Hematopoietic multipotent progenitor cell treated with erythropoietin and hydrocortisone succinate and interleukin-3 and kit ligand, for 15 days (in vitro differentiated cells): ENCODE results near the gene LYPD6B.

ENCODE experiments used
- DNase-seq: peaks from one replicate; pipeline ENCODE4 v3.0.0-alpha.2; 2015; ENCODE audit warnings: low spot score

Gene LYPD6B

DNA sequence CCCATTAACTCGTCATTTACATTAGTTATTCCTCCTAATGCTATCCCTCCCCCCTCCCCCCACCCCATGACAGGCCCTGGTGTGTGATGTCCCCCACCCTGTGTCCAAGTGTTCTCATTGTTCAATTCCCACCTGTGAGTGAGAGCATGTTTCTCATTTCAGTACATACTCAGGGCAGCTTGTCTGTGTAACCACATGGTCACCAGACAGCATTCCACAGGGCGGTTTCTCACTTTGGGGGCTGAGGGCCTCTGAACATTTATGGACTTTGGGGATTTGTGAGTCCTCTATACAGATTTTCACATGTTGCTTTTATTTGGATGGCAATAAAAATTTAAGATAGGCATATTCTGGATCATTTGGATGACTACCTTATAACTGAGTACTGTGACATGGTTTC lies 84.0 kb downstream of the LYPD6B start:
- no peak for DNase-seq

DNA sequence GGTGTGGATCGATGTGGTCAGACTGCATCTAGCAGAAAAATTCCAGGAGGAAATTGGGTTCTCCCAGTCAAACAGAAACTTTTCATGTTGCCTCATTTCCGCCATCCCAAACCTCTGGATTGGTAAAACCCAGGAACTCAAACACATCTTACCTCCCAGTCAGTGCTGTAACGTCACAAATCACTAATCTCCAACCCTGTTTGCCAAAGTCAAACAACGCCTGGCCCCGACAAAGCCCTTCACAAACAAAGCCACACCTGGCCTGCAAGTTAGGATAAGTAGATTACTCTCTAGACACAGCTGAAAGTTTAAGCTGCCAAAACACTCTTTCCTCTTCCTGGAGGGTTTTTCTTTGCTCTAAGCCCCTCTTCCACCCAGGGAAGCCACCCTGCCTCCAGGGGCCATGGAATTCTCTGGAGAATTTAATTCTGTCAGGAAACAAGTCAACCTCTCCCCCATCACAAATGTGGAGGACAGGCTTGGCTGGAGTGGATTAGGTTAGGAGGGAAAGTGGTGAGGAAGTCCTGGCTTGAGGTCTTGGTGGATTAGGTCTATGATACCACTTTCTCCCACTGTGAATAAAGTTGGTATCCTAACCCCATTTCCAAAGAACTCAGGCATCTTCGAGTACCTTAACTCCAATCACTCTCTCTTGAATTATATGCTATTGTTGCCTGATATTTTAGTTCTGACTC lies 86.7 kb downstream of the LYPD6B start:
- no peak for DNase-seq

DNA sequence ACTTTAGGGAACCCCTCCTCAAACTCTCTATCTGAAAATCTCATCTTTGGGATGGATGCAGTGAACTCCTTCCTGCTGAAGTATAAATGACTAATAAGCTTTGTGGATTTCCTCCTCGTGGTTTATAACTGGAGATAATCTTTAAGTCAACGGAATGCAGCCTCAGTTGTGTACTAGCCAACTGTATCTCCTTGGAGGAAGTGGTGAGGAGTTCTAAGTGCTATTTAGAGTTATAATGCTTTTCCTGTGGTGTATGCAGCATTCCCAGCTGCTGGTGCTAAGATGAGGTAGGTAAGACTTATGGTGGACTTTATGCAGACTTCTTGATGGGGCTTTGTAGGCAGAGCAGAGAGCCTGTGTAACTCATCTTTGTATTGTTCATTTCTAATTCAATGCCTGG lies 90.9 kb downstream of the LYPD6B start:
- DNase-seq = no peak

DNA sequence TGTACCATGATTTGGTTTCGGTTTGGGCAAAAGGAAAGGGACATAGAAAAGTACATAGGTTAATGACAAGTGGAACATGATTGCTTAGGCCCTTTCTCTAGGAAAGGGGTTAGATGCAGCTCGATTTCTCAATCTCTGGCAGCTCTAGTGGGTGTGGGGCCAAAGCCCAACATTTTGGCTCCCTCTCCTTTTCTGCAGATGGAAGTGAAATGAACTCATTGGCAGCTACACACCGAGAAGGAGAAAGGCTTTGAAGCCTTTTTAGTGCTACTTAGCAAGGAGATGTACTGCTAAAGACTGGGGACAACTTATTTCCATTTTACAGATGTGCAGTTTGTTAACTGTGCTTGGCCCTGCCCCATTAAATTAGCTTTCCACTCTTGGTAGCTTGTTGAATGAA lies 93.8 kb downstream of the LYPD6B start:
- DNase-seq = no peak

DNA sequence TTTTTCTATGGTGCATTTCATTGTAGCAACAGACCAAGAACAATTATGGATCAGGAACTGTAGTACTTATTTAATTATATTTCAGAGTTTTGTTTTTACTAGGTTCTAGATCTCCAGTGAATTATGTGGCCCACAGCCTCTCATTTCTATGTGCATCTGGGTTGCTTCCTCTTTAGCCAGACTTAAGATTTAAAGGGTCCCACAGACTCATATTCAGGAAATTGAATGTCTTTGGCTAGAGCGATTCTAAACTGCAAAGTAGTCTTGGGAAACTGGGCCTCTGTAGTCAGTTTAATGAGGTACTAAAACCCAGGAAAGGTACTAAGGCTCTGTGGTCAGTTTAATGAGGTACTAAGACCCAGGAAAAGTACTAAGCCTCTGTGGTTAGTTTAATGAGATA lies 94.4 kb downstream of the LYPD6B start:
- DNase-seq = no peak

DNA sequence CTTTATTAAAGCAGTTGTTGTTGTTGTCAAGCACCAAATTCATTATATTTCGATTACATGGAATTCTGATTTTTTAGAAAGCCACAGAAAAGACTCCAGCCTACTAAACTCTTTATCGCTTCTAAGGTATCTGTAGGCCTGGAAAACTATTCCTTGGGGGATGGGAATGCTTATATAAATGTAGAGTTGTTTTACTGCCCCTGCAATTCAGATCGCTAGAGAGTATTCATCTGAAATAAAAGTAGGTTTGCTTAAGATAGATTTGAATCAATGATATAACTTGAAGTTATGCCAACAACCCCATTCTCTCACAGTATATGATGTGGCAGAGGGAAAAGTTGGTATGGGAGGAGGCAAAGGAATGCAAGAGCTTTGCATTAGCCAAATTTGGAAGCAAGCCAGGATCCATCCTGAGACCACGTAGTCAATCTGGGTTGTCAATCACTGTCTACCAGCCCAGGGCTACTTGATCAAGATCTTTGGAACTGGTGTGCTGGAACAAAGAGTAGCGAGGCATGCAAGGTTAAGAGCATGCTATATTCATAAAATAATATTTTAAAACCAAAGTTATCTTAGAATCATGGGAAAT lies 95.9 kb downstream of the LYPD6B start:
- no peak for DNase-seq

DNA sequence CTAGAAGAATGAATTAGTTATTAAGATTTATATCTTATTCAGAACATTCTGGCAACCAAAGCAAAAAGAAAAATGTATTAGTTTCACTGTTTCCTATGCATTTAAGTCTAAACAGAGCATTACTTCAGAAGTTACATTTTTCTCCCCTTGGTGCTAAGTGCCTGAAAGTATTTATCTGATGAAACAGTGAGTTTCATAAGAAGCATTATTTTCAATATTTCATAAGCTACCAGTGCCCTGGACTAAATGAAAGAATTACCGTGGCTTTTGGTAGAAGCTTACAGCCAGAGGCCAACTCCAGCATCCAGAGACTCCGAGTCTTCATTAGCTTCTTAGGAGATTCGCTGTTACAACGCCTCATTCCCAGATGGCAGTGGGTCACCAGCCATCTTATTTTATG lies 97.6 kb downstream of the LYPD6B start:
- no peak for DNase-seq

DNA sequence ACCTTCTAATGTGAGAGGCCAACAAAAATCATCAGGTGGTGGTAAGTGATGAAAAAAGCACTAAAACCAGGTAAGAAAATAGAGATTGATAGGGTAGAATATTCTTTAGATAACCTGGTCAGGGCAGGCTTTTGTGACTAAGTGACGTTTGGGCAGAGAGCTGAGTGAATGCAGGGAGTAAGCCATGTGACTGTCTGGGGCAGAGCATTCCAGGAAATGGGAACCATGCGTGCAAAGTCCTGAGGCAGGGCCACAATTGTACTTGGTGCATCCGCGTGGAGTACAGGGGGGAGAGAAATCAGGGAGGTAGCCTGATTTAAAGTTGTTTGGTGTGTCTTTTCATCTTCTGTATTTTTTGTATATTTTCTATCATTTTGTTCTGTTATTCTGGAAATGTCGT lies 102.5 kb downstream of the LYPD6B start:
- DNase-seq = no peak

DNA sequence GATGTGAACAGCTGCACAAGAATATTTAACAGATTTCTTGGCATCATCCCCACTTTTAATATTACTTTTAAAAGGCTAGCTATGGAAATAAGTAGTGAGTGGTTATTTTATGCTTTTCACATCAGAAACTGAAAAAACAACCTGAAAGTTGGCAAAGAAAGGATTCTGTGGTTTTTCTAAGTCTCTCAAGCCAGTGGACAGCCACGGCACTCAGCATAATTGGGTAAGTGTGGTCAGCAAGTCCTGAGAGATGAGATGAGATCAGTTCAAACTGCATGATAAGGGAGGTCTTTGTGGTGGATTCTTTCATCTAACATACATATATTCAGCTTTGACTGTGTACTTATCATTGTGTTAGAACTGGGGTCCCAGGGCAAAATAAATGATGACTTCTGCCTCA lies 105.2 kb downstream of the LYPD6B start:
- DNase-seq = no peak

DNA sequence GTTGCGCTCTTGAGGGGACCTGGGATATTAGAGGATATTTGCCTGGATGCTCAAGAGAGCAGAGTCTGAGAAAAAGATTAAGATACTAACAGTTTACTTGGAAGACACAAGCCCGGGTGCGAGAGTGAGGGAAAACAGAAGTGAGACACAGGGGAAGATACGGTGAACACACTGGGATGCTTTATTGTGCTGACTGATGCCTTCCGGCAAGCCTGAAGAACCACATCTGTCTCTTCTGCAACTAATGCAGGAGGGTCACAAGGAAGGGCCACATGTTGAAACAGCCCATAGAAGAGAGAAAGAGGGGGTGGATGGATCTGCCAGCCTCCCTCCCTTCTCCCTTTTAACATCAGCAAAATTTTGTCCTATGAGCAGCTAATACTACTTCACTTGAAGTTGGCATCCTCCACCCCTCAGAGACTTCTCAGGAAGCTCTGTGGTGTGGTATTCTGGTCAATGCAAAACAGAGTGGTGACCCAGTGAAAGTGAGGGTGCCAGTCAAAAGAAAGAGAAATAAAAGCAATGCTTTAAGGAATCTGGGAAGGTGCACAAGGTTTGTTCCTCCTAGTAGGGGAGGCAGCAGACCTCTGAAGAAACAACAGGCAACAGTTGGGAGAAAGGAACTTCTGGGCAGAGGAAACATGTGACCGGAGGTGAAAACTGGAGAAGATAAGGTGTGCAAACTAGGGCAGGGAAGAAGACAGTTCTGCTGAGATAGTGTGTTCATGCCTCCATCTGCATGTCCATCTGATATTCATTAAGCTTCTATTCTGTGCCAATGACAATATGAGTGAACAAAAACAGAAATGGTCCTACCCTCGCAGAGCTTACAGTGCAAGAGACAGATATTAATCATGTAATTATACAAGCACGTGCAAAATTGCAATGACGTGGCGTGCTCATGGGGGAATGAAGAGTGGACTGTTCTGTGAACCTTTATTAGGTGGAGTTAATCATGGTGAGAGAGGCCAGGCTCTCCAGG lies 107.1 kb downstream of the LYPD6B start:
- DNase-seq = no peak

DNA sequence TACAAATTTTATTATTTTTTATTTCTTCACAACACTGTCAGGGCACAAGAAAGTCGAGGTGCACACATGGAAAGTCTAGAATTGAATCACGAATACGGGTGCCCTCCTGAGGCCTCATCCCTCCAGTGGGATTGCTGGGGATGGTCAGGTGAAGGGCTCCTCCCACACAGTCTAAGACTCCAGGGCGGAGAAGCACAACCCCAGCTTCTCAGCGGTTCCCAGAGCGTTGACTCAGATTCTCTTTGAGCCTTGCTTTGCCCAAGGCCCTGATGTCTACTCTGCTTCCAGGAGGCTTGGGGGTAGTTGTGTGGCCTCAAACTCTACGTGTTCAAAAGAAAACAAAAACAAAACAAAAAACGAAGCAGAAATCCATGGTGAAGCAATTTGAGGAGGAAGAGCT lies 108.4 kb downstream of the LYPD6B start:
- DNase-seq = no peak

DNA sequence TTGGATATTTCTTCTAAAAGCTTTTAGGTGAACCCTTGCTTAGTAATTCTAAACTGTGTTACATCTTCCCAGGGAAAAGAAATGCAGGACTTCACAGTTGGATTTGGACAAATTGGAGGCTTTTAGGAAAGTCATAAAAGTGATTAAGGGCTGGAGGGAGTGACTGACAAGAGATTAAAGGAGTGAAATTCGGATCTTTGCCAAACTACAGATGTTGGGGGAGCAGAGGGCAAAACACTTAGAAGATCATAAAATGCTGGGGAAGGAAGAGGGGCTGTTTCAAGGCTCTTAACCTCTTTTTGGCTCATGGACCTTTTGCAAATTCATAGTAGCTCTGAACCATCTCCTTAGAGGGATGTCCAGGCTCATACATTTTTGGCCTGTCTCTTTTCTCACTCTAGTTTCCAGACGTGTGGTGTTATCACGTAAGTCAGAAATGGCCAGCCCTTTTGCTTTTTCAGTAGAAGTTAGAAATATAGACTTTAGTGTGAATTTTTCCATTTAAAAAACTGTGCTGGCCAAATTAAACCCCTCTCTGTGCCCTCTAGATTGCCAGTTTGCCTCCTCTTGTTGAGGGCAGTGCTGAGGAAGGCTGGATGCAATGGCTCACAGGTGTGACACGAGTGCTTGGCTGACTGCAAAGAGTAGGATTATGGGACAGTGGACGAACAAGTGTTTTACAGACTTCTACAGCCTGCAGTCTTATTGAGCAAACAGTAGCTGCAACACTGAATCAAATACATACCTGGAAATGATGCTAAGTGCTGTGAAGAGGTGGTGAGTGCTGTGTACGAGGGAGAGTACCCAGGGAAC lies 109.9 kb downstream of the LYPD6B start:
- DNase-seq = no peak

DNA sequence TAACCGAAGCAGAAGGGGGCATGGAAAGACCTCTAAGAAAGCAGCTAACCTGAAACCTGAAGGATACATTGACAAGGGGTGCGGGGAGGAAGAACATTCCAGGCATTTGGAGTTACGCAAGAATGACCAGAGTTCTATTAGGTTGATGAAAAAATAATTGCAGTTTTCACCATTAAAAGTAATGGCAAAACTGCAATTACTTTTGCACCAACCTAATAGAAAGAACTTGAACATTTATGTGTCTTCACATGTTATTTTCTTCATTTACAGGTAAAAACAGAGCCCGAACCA lies 110.5 kb downstream of the LYPD6B start:
- DNase-seq = no peak

DNA sequence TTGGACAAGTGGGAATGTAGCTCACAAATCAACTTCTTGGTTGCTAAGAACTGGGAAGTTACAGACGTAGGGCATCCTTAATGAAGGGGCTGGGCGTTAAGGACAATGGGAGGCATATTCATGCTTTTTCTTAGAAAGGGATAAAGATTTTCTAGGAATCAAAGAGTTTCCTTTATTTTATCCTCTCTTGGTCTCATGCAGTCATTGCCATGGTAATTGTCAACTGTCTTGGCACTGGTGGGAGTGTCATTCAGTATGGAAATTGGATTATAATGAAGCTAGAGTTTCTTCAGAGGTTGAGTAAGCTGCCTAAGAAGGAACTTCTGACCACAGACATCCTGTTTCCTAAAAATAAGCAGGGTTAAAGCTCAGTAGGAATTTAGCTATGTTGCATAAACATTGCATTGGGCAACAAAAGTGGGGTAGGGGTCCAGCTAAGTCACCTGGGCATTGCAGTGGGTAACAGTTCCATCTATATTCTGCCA lies 114.0 kb downstream of the LYPD6B start:
- DNase-seq = no peak

DNA sequence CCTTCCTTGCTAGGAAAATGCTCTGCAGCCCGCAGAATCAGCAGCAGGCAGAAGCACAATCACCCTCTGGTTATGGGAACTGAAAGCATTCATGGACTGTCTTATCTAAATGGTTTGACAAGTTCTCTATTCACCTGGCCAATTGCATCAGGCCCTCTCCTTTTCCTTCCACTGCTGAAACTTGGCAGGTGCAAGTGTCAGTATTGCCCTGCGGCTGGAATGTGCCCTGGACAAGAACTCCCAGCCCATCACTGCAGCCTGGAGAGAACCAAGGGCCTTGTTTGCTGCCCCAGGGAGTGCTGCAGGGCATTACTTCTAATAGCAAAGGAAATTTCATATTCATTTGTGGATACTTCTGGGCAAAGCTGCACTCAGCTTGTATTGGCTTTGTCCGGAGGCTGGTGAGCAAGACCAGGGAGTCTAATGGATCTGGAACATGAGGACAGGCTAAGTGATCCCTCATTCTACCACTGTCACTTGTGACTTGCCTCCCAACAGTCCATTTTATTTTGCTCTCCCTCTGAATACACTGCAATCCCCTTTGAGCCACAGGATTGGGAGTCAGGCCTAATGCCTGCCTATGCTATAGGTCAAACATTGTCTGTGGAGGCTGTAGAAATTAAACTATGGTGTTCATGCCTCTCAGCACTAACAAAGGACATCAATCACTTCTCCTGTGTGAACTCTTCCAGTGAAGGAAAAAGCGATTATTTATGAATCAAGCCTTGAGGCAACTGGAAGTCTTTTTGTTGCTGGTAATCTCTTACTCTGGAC lies 116.9 kb downstream of the LYPD6B start:
- no peak for DNase-seq

DNA sequence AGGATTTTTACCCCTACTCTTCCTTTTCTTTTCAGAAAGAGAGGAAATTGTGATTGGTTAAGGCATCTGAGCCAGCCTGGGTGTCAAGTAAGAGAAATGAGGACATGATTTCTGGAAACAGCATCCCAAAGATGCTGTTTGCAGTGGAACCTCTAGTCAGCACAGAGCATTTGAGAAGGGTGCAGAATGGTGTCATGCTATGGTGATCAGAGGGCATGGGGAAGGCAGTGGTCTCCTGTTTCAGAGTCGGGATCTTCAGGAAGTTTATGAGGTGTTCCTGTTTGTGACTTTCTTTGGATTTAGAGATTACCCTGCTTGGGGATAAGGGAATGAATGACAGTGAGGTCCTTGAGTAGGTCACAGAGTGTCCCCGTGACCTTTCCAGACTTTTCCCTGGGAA lies 117.5 kb downstream of the LYPD6B start:
- DNase-seq = no peak

DNA sequence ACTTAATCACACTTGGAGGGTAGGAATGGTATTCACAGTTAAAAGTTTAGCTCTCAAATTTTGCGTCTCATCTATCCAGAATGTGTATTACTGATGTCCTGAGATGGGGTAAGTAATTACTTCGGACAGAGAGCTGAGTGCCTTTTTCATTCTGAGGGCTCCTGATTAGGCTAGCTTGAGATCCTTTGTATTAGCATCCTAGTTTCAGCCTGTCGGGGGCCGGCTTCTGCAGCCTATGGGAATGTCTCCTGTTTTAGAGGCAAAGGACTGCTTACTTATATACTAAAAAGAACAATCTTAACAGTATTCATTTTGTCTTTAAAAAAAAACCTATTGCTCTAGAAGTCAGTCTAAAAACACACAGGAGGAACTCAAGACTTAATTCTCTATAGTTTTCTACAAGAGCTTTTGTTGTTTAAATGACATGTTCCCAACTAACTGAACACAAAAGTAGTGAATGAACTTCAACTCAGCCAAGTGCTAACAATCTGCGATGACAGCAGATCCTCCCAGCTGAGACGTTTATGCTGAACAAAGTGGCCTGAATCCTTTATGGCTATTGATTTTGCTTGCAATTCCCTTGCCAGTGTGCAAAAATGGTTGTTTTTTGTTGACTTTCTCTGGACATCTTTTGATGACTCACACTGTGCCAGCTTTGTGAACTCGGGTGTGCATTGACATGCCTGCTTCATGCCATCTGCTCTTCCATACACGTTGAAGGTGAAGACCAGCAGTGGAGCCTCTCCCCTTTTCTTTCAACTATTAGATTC lies 118.7 kb downstream of the LYPD6B start:
- DNase-seq = no peak

DNA sequence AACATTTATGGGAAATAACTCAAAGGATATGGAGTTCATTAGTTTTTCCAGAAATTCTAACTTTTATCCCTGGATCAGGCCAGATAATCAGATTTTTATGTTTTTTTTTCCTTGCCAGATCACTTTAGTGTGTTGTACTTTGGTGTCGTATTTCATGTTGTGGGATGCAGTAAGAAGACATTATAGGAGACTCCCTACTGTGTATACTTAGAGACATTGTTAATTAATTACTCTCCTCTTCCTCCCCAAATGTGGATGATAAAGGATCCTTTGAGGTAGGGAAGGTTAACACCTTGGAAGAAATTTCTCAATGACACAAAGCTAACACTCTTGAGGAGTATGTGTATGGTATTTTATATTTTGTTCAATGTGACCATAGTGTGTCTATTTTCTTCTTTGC lies 120.5 kb downstream of the LYPD6B start:
- DNase-seq = no peak

DNA sequence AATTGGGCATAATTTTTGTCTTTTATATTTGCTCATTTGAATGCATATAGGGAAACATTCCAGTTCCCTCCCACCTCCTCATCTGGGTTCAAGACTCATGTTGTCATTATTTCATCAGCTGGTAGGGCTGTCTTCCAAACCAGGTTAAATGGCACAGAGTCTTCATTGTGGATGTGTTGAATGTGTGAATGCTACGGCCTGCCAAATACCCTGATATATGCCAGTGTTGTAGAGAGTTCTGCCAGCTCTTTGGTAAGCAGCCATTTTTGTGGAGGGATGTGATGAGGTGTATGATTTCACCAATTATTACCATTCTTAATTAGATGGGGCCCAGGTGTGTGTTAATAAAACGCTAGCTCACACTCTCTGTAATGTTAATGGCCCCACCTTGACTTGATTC lies 121.7 kb downstream of the LYPD6B start:
- no peak for DNase-seq

DNA sequence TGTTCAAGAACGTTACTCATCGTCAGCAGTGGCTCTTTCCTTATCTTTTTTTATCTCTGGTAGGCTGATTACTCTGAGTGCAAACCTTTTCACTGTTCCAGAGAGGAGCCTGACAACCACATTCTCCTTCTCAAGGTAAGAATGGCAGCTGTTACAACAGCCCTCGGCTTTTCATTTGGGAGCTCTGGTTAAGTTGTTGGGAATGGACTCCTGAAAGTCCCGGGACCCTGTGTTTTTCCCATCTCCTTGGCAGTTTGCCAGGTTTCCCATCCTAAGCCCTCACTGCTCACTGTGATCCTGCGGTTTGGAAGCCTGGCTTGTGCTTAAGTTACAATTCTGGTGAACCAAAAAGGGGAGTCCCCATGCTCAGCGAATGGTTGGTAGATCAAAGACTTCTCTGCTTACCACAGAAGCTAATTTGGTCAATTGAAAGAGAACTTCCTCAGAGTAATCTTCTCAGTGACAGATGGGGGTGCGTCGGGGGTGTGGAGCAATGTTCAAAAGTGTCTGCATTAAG lies 122.3 kb downstream of the LYPD6B start:
- DNase-seq = no peak
